ENCODE data around the gene RASGRP3. TPM values are rescaled to one million over a fixed set of nuclear protein-coding genes. Genes with fewer than 3 reads are reported as not detected.

The RASGRP3 gene
- total RNA-seq, 1 experiment from 2014 or later, result 0.34 TPM

DNA sequence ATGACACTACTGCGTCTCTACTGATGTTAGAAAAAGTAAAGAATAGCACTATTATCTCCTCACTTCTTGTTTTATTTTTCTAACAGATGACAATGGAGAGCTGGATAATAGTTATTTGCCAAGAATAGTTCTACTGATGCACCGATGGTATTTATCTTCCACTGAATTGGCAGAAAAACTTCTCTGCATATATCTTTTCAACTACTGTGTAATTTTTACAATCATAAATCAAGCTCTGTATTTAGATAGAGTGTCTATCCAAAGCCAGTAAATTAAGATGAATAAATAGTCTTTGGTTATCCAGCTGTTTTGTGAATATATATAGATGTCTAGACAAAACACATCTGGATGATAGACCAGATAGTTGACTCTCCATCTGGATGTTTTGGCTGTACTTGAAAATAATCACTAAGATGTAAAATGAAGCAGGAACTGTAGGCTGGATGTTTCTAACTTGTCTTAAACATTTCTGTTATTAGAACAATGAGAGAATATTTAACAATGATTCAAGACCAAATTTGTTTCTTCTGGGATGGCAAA is 40.1 kb downstream of the RASGRP3 start:
- Histone ChIP-seq H3K27ac (ENCODE audit: low read depth, low read length, poor library complexity, severe bottlenecking) (no peak overlapping the region), H3K9me3 (ENCODE audit: low read depth, low read length, poor library complexity, severe bottlenecking) (no peaks in the 10 kb centered on the region), H3K36me3 (ENCODE audit: insufficient read depth, low read length, poor library complexity, severe bottlenecking) (no peaks in the 10 kb centered on the region), H3K4me3 (ENCODE audit: low read depth, low read length, poor library complexity, severe bottlenecking) (no peak overlapping the region), H3K4me1 (ENCODE audit: insufficient read depth, low read length, poor library complexity, severe bottlenecking) (no peaks in the 10 kb centered on the region), H3K27me3 (replicated peaks; ENCODE audit: insufficient read depth, low read depth, low read length, poor library complexity) (no peaks in the 10 kb centered on the region)
- CTCF ChIA-PET, result no interaction called here
- intact Hi-C loops (cut with micrococcal nuclease; ENCODE audit: unreplicated experiment), result no loop called here
- POLR2A ChIA-PET (ENCODE audit: low non-redundant PET), result no interaction called here
- TF ChIP-seq, protein P1, sequence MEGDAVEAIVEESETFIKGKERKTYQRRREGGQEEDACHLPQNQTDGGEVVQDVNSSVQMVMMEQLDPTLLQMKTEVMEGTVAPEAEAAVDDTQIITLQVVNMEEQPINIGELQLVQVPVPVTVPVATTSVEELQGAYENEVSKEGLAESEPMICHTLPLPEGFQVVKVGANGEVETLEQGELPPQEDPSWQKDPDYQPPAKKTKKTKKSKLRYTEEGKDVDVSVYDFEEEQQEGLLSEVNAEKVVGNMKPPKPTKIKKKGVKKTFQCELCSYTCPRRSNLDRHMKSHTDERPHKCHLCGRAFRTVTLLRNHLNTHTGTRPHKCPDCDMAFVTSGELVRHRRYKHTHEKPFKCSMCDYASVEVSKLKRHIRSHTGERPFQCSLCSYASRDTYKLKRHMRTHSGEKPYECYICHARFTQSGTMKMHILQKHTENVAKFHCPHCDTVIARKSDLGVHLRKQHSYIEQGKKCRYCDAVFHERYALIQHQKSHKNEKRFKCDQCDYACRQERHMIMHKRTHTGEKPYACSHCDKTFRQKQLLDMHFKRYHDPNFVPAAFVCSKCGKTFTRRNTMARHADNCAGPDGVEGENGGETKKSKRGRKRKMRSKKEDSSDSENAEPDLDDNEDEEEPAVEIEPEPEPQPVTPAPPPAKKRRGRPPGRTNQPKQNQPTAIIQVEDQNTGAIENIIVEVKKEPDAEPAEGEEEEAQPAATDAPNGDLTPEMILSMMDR (conservative IDR thresholded peaks at IDR 0.05; ENCODE audit: low read depth, low read length), result no peak
- no peak for TF ChIP-seq EZH2 (IDR thresholded peaks at IDR 0.05; ENCODE audit: borderline replicate concordance, low read depth, low read length, poor library complexity, severe bottlenecking)
- no TSS peak for BruUV-seq (replicated peaks)
- no peak for DNase-seq (ENCODE audit: low spot score)

DNA sequence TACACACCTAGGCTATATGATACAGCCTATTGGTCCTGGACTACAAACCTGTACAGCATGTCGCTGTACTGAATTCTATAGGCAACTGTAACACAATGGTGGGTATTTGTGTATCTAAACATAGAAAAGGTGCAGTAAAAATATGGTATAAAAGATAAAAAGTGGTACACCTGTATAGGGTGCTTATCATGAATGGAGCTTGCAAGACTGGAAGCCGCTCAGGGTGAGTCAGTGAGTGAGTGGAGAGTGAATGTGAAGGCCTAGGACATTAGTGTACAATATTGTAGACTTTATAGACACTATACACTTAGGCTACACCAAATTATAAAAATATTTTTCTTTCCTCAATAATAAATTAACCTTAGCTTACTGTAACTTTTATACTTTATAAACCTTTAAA is 41.8 kb downstream of the RASGRP3 start:
- CTCF ChIA-PET, result no interaction called here
- Histone ChIP-seq H3K4me1 (ENCODE audit: insufficient read depth, low read length, poor library complexity, severe bottlenecking) (no peaks in the 10 kb centered on the region), H3K27ac (ENCODE audit: low read depth, low read length, poor library complexity, severe bottlenecking) (no peak overlapping the region), H3K36me3 (ENCODE audit: insufficient read depth, low read length, poor library complexity, severe bottlenecking) (no peaks in the 10 kb centered on the region), H3K27me3 (replicated peaks; ENCODE audit: insufficient read depth, low read depth, low read length, poor library complexity) (no peaks in the 10 kb centered on the region), H3K4me3 (ENCODE audit: low read depth, low read length, poor library complexity, severe bottlenecking) (no peak overlapping the region), H3K9me3 (ENCODE audit: low read depth, low read length, poor library complexity, severe bottlenecking) (no peaks in the 10 kb centered on the region)
- POLR2A ChIA-PET (ENCODE audit: low non-redundant PET), result no interaction called here
- no TSS peak for BruUV-seq (replicated peaks)
- TF ChIP-seq, protein P1 (conservative IDR thresholded peaks at IDR 0.05; ENCODE audit: low read depth, low read length), result no peak
- TF ChIP-seq EZH2 (IDR thresholded peaks at IDR 0.05; ENCODE audit: borderline replicate concordance, low read depth, low read length, poor library complexity, severe bottlenecking), result no peak
- intact Hi-C loops (cut with micrococcal nuclease; ENCODE audit: unreplicated experiment), result no loop called here
- DNase-seq (ENCODE audit: low spot score), result no peak

DNA sequence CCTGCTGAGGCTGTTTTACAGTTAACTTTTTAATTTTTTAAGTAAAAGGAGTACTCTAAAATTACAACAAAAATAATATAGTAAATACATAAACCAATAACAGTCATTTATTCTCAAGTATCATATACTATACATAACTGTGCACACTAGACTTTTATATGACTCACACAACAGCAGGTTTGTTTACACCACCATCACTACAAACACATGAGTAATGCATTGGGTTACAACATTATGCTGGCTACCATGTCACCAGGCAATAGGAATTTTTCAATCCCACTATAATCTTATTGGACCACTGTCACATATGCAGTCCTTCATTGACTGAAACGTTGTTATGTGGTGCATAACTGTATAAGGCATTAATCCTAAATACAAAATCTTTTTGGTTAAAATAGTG is 42.5 kb downstream of the RASGRP3 start:
- BruUV-seq (replicated peaks), result no TSS peak
- Histone ChIP-seq H3K4me3 (ENCODE audit: low read depth, low read length, poor library complexity, severe bottlenecking) (no peak overlapping the region), H3K4me1 (ENCODE audit: insufficient read depth, low read length, poor library complexity, severe bottlenecking) (no peaks in the 10 kb centered on the region), H3K36me3 (ENCODE audit: insufficient read depth, low read length, poor library complexity, severe bottlenecking) (no peaks in the 10 kb centered on the region), H3K27ac (ENCODE audit: low read depth, low read length, poor library complexity, severe bottlenecking) (no peak overlapping the region), H3K27me3 (replicated peaks; ENCODE audit: insufficient read depth, low read depth, low read length, poor library complexity) (no peaks in the 10 kb centered on the region), H3K9me3 (ENCODE audit: low read depth, low read length, poor library complexity, severe bottlenecking) (no peaks in the 10 kb centered on the region)
- CTCF ChIA-PET, result no interaction called here
- intact Hi-C loops (cut with micrococcal nuclease; ENCODE audit: unreplicated experiment), result no loop called here
- TF ChIP-seq, protein P1 (conservative IDR thresholded peaks at IDR 0.05; ENCODE audit: low read depth, low read length), result no peak
- TF ChIP-seq EZH2 (IDR thresholded peaks at IDR 0.05; ENCODE audit: borderline replicate concordance, low read depth, low read length, poor library complexity, severe bottlenecking), result no peak
- no peak for DNase-seq (ENCODE audit: low spot score)
- POLR2A ChIA-PET (ENCODE audit: low non-redundant PET), result no interaction called here
